Muscle of arm (tissue), 12 donors: ENCODE measurements around the gene SMPD2. TPM values are rescaled to one million over a fixed set of nuclear protein-coding genes. Genes with fewer than 3 reads are reported as not detected.
"Not testable (repeated sequence)": the region's sequence is repeated elsewhere in the genome, so short reads cannot be mapped to it uniquely, and the experiment has no call there.

Experiments used
- DNase-seq: peaks from one replicate; pipeline ENCODE4 v3.0.0-alpha.2; 2013
- polyA plus RNA-seq, 12 donors: library from polyadenylated mRNA; unstranded; fragments of 120-200 nt; gene quantifications; one replicate each; pipeline ENCODE4 v1.2.1, GENCODE V29; 2013; ENCODE audit not compliant: insufficient read length in 12 of 12

The SMPD2 gene
- polyA plus RNA-seq, 12 donors, result 3.4 to 9.9 (median 5.1) TPM; not detected in 2

GRCh38 chr6:109458774-109459531 is 18.4 kb downstream of the SMPD2 start:
- no peak for DNase-seq

GRCh38 chr6:109460161-109460829 is 19.8 kb downstream of the SMPD2 start:
- DNase-seq, result no peak

DNA sequence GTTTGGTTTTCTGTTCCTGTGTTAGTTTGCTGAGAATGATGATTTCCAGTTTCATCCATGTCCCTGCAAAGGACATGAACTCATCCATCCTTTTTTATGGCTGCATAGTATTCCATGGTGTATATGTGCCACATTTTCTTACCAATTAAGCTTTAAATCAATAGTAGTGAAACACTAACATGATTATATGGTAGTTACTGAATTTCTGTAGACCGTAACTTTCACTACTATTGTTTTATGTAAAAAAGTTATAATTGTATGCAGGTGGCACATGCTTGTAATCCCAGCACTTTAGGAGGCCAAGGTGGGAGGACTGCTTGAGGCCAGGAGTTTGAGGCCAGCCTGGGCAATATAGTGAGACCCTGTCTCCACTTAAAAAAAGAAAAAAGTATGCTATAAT is 20.7 kb downstream of the SMPD2 start:
- DNase-seq, result not testable (repeated sequence)

DNA sequence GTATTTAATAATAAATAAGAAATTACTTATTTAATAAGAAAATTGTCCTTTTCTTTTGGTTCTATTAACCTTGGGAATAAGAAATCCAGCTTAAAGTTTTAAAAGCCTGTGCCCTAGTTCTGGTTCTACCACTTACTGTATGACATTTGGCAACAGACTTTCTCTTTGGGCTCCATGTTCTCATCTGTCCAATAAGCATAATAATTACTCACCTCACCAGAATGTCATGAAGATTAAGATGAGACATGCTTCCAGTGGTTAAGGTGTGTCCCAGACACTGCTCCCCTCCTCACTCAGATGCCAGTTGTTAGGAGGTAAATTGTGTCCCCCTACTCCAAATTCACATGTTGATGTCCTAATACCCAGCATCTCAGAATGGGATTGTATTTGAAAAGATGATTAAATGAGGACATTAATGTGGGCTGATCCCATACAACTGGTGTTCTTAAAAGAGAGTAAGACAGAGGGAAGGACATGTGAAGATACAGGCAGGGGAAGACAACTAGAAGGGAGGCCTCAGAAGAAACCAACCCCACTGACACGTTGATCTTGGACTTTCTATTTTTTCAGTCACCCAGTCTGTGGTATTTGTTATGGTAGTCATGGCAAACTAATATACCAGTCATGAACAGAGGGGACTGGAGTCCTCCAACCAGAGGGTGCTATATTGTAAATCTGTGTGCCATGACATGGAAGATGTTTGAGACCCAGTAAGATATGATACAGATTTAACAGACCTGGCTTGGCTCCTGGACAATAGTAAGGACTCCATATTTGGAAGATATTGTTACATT is 21.4 kb downstream of the SMPD2 start:
- DNase-seq, result no peak

DNA sequence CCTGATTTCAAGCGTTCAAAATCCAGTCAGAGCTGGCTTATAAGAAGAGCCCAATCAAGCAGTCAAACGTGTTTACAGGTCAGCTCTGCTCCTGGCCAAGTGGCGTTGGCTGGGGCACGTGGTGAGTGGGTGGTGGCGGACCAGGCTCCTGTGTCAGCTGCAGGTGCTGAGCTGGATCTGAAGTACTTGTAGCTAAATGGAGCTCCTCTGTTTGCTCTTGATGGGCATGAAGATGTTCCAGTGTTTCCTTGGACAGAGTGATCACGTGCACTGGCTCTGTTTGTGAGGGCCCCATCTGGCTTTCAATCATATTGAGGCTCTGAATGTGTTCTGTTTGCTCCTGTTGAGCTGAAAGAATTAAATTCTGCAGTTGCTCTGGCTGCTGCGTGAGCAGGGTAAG is 25.2 kb downstream of the SMPD2 start:
- no peak for DNase-seq

DNA sequence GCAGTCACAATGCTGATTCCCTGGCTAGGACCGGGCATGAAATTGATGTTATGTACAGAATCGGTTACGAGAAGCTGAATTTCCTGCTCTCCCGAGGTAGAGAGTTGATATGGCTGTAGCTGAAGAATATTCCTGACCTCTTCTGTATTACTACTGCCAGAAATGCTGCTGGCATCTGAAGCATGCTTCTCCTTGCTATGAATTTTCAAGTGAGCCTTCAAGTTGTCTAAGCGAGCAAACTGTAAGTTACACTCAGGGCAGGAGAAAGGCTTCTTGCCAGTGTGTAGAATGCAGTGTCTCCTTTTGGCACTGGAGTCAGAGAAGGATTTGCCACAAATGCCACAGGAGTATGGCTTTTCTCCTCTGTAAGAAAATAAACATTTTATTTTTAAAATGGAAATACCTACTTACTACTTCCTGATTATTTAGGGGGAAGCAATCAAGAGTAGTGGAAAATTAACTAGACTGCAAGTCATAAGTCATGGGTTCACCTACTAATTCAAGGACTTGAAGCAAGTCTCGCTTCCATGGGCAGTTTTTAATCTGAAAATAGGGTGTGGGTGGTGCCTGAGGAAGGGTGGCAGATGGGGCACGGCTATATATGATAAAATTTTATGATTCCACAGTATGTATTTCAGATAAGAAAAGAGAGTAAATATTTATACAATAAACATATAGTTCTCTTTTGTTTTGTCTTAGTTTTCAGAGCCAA is 25.8 kb downstream of the SMPD2 start:
- no peak for DNase-seq

- no peak for DNase-seq
These were observed 27.2 kb downstream of the SMPD2 start for GRCh38 chr6:109467696-109468095.

DNA sequence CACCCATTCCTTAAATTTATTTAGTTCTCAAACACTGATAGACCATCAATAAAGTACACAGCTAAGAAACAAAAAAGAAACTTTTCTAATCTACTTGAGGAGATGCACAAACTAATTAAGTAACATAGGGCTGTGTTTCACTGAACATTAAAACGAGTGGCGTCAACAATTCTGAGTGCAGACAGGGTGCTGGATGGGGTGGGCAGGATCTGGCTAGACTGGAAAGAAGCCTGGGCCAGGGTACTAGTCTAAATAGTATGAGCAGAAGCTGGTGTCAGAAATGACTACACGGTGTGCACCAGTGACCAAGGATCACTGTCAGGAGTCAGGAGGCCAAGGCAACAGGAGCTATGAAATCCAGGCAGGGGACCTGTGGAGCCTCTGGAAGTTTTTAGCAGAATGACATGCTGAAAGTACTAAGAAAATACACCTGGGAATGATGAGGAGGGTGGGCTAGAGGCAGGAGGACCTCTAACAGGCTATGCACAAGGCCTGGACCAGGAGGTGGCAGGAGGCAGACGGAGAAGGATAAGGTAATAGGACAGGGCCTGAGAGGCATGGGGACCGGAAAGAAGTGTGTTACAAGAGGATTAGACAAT is 29.2 kb downstream of the SMPD2 start:
- DNase-seq, result no peak

- DNase-seq, result no peak
These were observed 30.7 kb downstream of the SMPD2 start for GRCh38 chr6:109471105-109471810.

GRCh38 chr6:109472132-109472995 is 31.8 kb downstream of the SMPD2 start:
- no peak for DNase-seq

GRCh38 chr6:109473120-109473519 is 32.6 kb downstream of the SMPD2 start:
- DNase-seq, result no peak

DNA sequence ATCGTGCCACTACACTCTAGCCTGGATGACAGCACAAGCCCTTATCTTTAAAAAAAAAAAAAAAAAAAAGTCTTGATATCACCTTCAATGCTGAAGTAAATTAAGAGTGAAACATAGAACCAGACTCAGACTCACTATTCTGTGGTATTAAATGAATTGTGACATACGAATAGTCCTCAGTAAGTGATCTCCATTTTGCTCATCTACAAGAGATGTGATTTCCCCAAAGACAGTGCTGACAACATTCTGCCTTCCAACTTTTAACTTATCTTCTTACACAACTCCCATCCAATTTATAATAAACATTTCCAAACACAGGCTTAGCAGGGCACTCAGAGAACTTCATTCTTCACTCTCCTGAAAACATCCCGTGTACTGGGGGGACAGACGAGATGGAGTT is 34.5 kb downstream of the SMPD2 start:
- DNase-seq, result no peak

GRCh38 chr6:109475625-109476024 is 35.1 kb downstream of the SMPD2 start:
- no peak for DNase-seq

GRCh38 chr6:109477184-109477583 is 36.7 kb downstream of the SMPD2 start:
- no peak for DNase-seq

GRCh38 chr6:109477725-109478124 is 37.2 kb downstream of the SMPD2 start:
- no peak for DNase-seq

- no peak for DNase-seq
These were observed 37.8 kb downstream of the SMPD2 start for GRCh38 chr6:109478222-109478805.

DNA sequence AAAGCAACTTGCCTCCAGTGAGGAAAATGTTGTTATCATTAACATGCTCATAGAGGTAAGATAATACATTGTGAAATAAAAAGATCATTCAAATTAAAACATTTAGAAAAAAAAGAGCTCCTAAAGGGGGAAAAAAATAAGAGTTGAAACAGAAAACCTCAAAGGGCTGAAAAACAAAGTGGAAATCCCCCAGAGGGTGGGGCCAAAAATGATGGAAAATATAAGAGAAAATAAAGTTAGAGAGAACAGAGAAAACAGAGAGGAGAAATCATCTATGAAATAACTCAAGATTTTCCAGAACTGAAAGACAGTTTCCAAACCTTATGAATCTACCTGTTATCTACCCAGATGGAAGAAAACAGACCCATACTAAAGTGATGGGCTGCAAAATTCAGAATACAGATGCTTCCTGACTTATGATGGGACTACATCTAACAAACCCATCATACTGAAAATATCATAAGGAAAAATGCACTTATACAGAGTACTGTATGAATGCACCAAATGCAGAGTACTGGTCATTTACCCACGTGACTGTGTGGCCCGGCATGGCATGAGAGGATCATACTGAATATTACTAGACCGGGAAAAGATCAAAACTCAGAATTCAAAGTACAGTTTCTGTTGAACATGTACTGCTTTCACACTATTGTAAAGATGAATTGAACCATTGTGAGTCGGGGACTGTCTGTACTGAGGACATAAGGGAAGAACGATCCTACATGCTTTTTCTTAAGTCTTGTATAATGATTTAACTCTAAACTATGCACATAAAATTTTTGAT is 38.5 kb downstream of the SMPD2 start:
- DNase-seq, result no peak

DNA sequence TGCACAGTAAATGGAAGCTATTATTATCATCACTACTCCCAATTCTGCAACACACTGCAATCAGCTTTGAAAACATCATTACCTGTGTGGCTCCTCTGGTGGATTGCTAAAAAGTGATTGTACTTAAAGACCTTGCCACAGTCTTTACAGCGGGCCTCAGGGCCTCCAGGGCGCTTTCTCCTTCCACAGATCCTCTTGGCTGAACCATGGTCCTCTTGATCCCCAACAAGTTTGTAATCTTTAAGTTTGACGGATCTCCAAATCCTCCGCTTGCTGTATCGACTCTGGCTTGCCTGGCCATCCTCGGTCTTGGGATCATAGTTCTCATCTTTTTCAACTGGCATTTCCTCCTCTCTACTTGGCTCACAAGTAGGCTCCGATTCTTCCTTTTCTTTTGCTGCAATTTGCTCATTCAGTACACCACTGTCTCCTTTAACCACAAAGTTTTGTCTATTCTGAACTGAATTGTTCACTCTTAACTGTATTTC is 40.5 kb downstream of the SMPD2 start:
- no peak for DNase-seq
